Kidney tubule cell (primary cell): ENCODE results near the gene PHYKPL.

Source experiments
- DNase-seq: peaks from one replicate; pipeline ENCODE4 v3.0.0-alpha.2; 2018; ENCODE audit warnings: low spot score

PHYKPL gene

DNA sequence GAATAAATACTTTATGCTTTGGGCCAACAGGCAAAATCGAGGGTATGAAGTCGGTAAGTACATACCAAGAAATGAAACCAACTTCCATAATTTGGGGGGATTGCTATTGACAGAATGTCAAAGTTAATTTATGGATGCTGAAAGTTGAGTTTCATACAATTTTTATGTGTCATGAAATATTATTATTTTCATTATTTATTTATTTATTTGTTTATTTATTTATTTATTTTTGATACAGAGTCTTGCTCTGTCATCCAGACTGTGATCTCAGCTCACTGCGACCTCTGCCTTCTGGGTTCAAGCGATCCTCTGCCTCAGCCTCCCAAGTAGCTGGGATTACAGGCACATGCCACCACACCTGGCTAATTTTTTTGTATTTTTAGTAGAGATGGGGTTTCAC, 40.9 kb downstream of the PHYKPL start:
- DNase-seq, result no peak

GRCh38 chr5:178189433-178189832, 43.2 kb downstream of the PHYKPL start:
- no peak for DNase-seq

- no peak for DNase-seq
These were observed 45.6 kb downstream of the PHYKPL start, which contains the start of gene GMCL2 for GRCh38 chr5:178187014-178187413. GMCL2 (minus strand) TSS chr5:178187371; CDS start chr5:178187299, 72 bp downstream.

DNA sequence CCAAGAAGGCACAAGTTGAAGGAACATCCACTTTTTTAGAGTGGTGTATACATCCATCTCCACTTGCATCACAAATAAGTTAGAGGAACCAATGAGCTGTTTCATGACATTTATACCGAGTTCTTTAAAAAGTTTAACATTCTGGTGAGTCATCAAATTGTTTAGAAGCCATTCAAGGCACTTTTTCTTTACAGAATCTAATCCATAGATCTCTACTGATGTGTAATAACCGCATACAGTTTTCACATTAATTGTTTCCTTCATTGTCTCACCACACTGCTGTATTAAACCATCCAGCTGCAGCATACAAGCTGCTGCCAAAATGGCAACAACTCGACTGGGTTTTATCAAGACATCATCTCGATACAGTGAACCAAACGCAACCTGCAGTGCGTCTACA, 46.2 kb downstream of the PHYKPL start:
- DNase-seq, result no peak

DNA sequence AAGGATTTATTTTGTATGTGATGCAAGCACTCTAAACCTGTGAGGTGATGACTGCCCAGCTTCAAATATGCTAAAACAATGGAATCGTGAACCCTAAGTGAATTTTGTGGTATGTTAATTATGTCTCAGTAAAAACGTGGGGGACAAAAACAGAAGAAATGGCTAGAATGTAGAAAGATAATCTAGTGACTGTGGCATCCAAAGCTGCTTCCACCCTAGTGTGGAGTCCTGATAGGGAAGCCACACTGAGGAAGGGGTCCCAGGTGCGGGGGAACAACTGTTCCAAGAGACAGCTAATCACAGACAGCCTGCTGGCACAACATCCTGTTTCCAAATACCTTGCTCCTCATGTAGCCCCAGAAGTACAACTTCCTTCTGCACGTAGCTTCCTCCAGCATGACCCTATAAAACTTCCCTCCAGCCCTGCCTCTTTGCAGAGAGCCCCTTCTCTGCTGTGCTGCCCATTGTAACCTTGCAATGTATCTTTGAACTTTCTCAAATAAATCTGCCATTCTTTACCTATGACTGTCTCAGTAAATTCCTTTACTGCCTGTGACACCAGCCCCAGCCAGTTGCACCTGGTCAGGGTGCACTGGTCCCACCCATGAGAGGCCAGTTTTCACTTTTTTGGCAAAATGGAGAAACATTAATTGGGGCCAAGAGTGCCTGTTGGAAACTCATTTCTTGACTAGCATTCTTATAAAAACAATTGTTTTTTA, 50.3 kb downstream of the PHYKPL start:
- no peak for DNase-seq

DNA sequence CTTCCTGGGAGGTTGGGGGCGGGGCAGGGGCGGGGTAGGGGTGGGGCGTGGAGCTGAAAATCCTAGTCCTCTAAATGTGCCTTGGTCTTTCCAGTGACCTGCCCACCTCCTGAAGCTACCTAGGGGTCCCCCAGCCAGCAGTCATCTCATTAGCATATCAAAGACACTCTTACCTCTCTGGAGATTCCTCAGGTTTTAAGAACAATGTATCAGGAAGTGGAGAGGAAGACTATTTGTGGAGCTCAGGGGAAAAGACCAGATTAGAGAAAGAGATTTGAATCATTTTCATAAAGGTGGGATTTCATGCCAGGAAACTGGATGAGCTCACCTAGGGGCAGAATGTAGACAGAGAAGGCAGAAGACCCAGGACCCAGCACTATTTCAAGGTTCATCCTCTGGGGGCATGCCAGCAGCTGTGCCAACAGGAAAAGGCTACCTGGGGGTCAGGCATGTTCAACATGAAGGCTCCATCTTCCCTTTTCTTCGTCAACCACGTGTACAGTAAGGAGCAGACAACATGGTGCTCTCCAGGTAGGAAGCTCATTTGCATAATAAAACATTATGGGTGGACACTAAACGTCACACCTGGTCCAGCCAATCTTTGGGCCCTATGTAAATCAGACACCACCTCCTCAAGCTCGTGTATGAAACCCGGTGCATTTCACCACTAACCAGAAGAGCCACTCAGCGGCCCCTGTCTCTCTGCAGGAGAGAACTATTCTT, 52.3 kb downstream of the PHYKPL start:
- no peak for DNase-seq

- DNase-seq, result no peak
These were observed 55.0 kb downstream of the PHYKPL start for GRCh38 chr5:178177569-178177968.

DNA sequence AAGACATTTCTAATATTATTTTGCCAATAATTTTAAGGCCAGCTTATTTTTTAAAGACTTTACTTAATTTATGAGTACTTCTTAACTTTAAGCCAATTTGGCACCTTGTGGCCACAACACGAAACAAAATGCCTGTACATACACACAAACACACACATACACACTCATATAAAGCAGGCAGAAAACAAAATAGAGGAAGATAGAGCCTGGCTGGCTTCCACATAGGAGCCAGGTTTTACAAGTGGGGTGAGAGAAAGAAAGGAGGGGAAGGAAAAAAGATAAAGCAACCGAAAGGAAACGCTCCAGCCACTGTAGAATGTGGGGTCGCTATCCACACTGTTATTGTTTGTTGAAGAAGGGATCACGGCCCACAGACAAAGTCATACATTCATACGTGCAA, 55.8 kb downstream of the PHYKPL start:
- no peak for DNase-seq

GRCh38 chr5:178174456-178174855, 58.1 kb downstream of the PHYKPL start:
- no peak for DNase-seq

GRCh38 chr5:178170455-178170854, 62.1 kb downstream of the PHYKPL start:
- DNase-seq, result no peak

DNA sequence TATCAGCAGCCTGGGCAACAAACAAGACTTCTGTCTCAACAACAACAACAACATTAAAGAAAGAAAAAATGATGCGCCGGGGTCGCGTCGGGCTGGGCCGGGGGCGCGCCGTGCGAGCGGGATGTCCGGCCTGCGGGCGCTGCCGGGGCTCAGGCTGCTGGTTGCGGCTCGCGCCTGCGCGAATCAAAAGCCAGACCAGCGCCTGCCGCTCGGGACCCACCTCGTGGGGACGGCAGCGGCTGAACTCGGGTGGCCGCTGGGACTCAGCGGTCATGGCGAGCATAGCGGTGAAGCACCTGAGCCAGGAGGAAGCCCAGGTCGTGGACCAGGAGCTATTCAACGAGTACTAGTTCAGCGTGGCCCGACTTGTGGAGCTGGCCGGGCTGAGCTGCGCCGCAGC, 67.0 kb downstream of the PHYKPL start:
- no peak for DNase-seq

DNA sequence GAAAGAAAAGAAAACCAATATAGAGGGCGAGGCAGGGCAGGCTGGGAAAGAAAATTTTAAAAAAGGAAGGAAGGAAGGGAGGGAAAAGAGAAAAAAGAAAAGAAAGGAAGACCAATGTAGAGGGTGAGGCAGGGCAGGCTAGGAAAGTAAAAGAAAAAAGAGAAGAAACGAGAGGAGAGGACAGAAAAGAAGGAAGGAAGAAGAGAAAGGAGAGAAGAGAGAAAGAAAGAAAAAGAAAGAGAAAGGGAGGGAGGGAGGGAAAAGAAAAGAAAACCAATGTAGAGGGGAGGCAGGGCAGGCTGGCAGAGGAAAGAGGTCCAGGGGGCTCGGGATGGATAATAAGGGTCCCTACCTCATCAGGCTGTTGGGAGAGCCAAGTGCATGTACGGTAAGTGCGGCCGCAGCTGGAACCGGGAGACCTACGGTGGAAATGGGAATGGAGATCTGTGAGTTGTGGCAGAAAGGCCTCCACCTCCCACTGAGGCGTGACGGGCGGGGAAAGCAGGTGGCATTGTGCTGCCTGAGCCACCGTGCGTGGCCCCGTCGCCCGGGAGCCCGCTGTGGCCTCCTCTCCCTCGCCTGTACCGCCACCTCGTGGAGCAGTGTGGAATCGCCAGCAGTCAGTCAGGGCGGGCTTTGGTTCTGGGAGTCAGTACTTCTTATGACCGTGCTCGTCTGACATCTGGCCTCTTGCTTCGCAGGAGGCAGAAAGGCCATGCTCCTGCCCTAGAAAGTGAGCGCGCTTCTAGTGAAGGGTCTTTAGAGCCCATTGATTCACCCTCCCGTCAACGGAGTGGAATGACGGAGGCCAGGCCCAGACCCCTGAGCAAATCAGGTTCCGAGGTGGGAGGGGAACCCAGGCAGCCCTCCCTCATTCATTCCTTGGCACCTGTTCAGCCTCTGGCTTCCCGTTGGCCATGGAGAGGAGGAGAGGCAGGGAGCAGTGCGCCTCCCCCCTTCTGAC, 68.5 kb downstream of the PHYKPL start:
- peak; percentile 79 for DNase-seq

- no peak for DNase-seq
These were observed 70.1 kb downstream of the PHYKPL start for GRCh38 chr5:178162481-178162880.

- no peak for DNase-seq
These were observed 72.4 kb downstream of the PHYKPL start for GRCh38 chr5:178160176-178160575.
